ENCODE measurements around the gene FBXO28.
"Not testable (repeated sequence)": the region's sequence is repeated elsewhere in the genome, so short reads cannot be mapped to it uniquely, and the experiment has no call there.

The FBXO28 gene

GRCh38 chr1:224113918-224114786 is at the start of gene FBXO28:
Gene FBXO28, plus strand, starts transcription at chr1:224114111. Its CDS starts 19 bp downstream, at chr1:224114130.
- DNase-seq (ENCODE audit: low read depth, low spot score): peak; percentile 90

GRCh38 chr1:224064150-224064549 is 49.8 kb upstream of the FBXO28 start:
- DNase-seq (ENCODE audit: low read depth, low spot score): no peak

GRCh38 chr1:224065455-224065854 is 48.5 kb upstream of the FBXO28 start:
- DNase-seq (ENCODE audit: low read depth, low spot score): no peak

- DNase-seq (ENCODE audit: low read depth, low spot score): no peak
Measured at GRCh38 chr1:224067207-224067606, 46.7 kb upstream of the FBXO28 start.

GRCh38 chr1:224067621-224068457 is 46.1 kb upstream of the FBXO28 start:
- no peak for DNase-seq (ENCODE audit: low read depth, low spot score)

- no peak for DNase-seq (ENCODE audit: low read depth, low spot score)
Measured at GRCh38 chr1:224068458-224069072, 45.3 kb upstream of the FBXO28 start.

GRCh38 chr1:224069138-224069537 is 44.8 kb upstream of the FBXO28 start:
- no peak for DNase-seq (ENCODE audit: low read depth, low spot score)

- no peak for DNase-seq (ENCODE audit: low read depth, low spot score)
Measured at GRCh38 chr1:224070521-224070920, 43.4 kb upstream of the FBXO28 start.

GRCh38 chr1:224076407-224076806 is 37.5 kb upstream of the FBXO28 start:
- DNase-seq (ENCODE audit: low read depth, low spot score): no peak

GRCh38 chr1:224079644-224080043 is 34.3 kb upstream of the FBXO28 start:
- not testable (repeated sequence) for DNase-seq (ENCODE audit: low read depth, low spot score)

GRCh38 chr1:224080115-224080774 is 33.7 kb upstream of the FBXO28 start:
- DNase-seq (ENCODE audit: low read depth, low spot score): no peak

- DNase-seq (ENCODE audit: low read depth, low spot score): no peak
Measured at GRCh38 chr1:224081604-224082003, 32.3 kb upstream of the FBXO28 start.

- DNase-seq (ENCODE audit: low read depth, low spot score): no peak
Measured at GRCh38 chr1:224082146-224082545, 31.8 kb upstream of the FBXO28 start.

- DNase-seq (ENCODE audit: low read depth, low spot score): no peak
Measured at GRCh38 chr1:224084867-224085266, 29.0 kb upstream of the FBXO28 start.

- no peak for DNase-seq (ENCODE audit: low read depth, low spot score)
Measured at GRCh38 chr1:224085421-224086108, 28.3 kb upstream of the FBXO28 start.

GRCh38 chr1:224087286-224087794 is 26.6 kb upstream of the FBXO28 start:
- no peak for DNase-seq (ENCODE audit: low read depth, low spot score)

GRCh38 chr1:224089583-224089982 is 24.3 kb upstream of the FBXO28 start:
- DNase-seq (ENCODE audit: low read depth, low spot score): no peak

GRCh38 chr1:224090116-224090515 is 23.8 kb upstream of the FBXO28 start:
- no peak for DNase-seq (ENCODE audit: low read depth, low spot score)

- no peak for DNase-seq (ENCODE audit: low read depth, low spot score)
Measured at GRCh38 chr1:224092111-224092510, 21.8 kb upstream of the FBXO28 start.

GRCh38 chr1:224092601-224093000 is 21.3 kb upstream of the FBXO28 start:
- DNase-seq (ENCODE audit: low read depth, low spot score): no peak

GRCh38 chr1:224095339-224095738 is 18.6 kb upstream of the FBXO28 start:
- DNase-seq (ENCODE audit: low read depth, low spot score): no peak

Data from activated naive CD8-positive, alpha-beta T cell treated with anti-CD3 and anti-CD28 coated beads, Interleukin-2, amount 50 U/mL, for 16 hours (primary cell).